GM23338 (cell line): ENCODE data around the gene ANXA6. TPM values are rescaled to one million over a fixed set of nuclear protein-coding genes. Genes with fewer than 3 reads are reported as not detected.

Source experiments
- ATAC-seq: fragments of 200-7000 bp; cut with Tn5 transposase; 3 replicates; pipeline ENCODE4 v1.9.1; 2020
- DNase-seq: peaks from one replicate; pipeline ENCODE4 v3.0.0-alpha.2; 2015; ENCODE audit warnings: low spot score
- H2AFZ ChIP-seq: fragments of 200-600 bp; sonication (generic); 2 replicates; pipeline ENCODE4 v1.8.0; 2016; ENCODE audit warnings: antibody characterized with exemption, mild to moderate bottlenecking, moderate library complexity
- H3F3A ChIP-seq: fragments of 200-600 bp; sonication (generic); replicated peaks from 2 replicates; pipeline ENCODE4 v1.8.0; 2017; ENCODE audit warnings: antibody characterized with exemption, mixed run types, low read depth
- H3K27ac ChIP-seq: fragments of 200-600 bp; sonication (generic); 2 replicates; pipeline ENCODE4 v1.6.1; 2016; ENCODE audit warnings: low read depth
- H3K27me3 ChIP-seq: fragments of 200-600 bp; sonication (generic); 2 replicates; pipeline ENCODE4 v1.8.0; 2016; ENCODE audit warnings: mild to moderate bottlenecking, mixed run types, moderate library complexity; ENCODE audit not compliant: insufficient read depth
- H3K36me3 ChIP-seq: fragments of 200-600 bp; sonication (generic); 2 replicates; pipeline ENCODE4 v1.8.0; 2016; ENCODE audit warnings: mild to moderate bottlenecking; ENCODE audit not compliant: insufficient read depth
- H3K4me1 ChIP-seq: fragments of 200-600 bp; sonication (generic); 2 replicates; pipeline ENCODE4 v1.8.0; 2016; ENCODE audit warnings: mild to moderate bottlenecking, moderate library complexity; ENCODE audit not compliant: insufficient read depth
- H3K4me2 ChIP-seq: fragments of 200-600 bp; sonication (generic); 2 replicates; pipeline ENCODE4 v1.7.1; 2017; ENCODE audit warnings: mixed run types
- H3K4me3 ChIP-seq: fragments of 200-600 bp; sonication (generic); 2 replicates; pipeline ENCODE4 v1.6.1; 2016; ENCODE audit warnings: mixed run types
- H3K79me2 ChIP-seq: fragments of 200-600 bp; sonication (generic); replicated peaks from 2 replicates; pipeline ENCODE4 v1.8.0; 2017; ENCODE audit warnings: mild to moderate bottlenecking; ENCODE audit not compliant: insufficient read depth
- H3K9me2 ChIP-seq: fragments of 200-600 bp; sonication (generic); 2 replicates; pipeline ENCODE4 v1.8.0; 2017; ENCODE audit not compliant: insufficient read depth
- H4K20me1 ChIP-seq: fragments of 200-600 bp; sonication (generic); replicated peaks from 2 replicates; pipeline ENCODE4 v1.8.0; 2017; ENCODE audit warnings: mild to moderate bottlenecking; ENCODE audit not compliant: insufficient read depth
- H3K27ac Mint-ChIP-seq: 2 replicates; pipeline ENCODE4 v1.8.0; 2020; ENCODE audit warnings: inconsistent platforms, mild to moderate bottlenecking, moderate library complexity, mixed read lengths
- H3K27me3 Mint-ChIP-seq: 3 replicates; pipeline ENCODE4 v1.8.0; 2022; ENCODE audit warnings: low read depth, mild to moderate bottlenecking, moderate library complexity, mixed read lengths, inconsistent platforms; ENCODE audit not compliant: insufficient read depth, poor library complexity
- H3K36me3 Mint-ChIP-seq: 3 replicates; pipeline ENCODE4 v1.8.0; 2021; ENCODE audit warnings: low read depth, mild to moderate bottlenecking, inconsistent platforms, moderate library complexity, mixed read lengths
- H3K4me1 Mint-ChIP-seq: 3 replicates; pipeline ENCODE4 v1.8.0; 2020; ENCODE audit warnings: mild to moderate bottlenecking, inconsistent platforms, mixed read lengths
- H3K4me3 Mint-ChIP-seq: 3 replicates; pipeline ENCODE4 v1.8.0; 2021; ENCODE audit warnings: moderate library complexity, mild to moderate bottlenecking, inconsistent platforms, mixed read lengths
- H3K9me3 Mint-ChIP-seq: 3 replicates; pipeline ENCODE4 v1.8.0; 2020; ENCODE audit warnings: moderate library complexity, mild to moderate bottlenecking, inconsistent platforms, mixed read lengths
- CREB1 ChIP-seq: fragments of 250-450 bp; sonication (Bioruptor Pico); IDR thresholded peaks from 2 replicates; pipeline ENCODE4 v1.5.0; 2020; ENCODE audit warnings: low read depth, mild to moderate bottlenecking, moderate library complexity
- ETS1 ChIP-seq: IDR thresholded peaks from 2 replicates; pipeline ENCODE4 v1.6.1; 2016; ENCODE audit warnings: antibody characterized with exemption
- EZH2 ChIP-seq: fragments of 200-600 bp; sonication (generic); IDR thresholded peaks from one replicate; pipeline ENCODE4 v1.8.0; 2017; ENCODE audit warnings: antibody characterized with exemption, mild to moderate bottlenecking, low read depth; ENCODE audit not compliant: unreplicated experiment
- EZH2phosphoT487 ChIP-seq: fragments of 200-600 bp; sonication (generic); IDR thresholded peaks from one replicate; pipeline ENCODE4 v1.8.1; 2018; ENCODE audit warnings: antibody characterized with exemption; ENCODE audit not compliant: unreplicated experiment
- NANOG ChIP-seq: IDR thresholded peaks from 2 replicates; pipeline ENCODE4 v1.6.1; 2016; ENCODE audit warnings: antibody characterized with exemption, borderline replicate concordance
- POLR2AphosphoS5 ChIP-seq: IDR thresholded peaks from 2 replicates; pipeline ENCODE4 v1.6.1; 2016; ENCODE audit warnings: antibody characterized with exemption, low read depth
- STAT1 ChIP-seq: IDR thresholded peaks from one replicate; pipeline ENCODE4 v1.6.1; 2016; ENCODE audit warnings: antibody characterized with exemption; ENCODE audit not compliant: unreplicated experiment
- ZNF114 ChIP-seq: fragments of 250-450 bp; sonication (Bioruptor Pico); IDR thresholded peaks from 2 replicates; pipeline ENCODE4 v1.5.0; 2020; ENCODE audit warnings: mild to moderate bottlenecking, moderate library complexity
- ZNF331 ChIP-seq: fragments of 250-450 bp; sonication (Bioruptor Pico); IDR thresholded peaks from 2 replicates; pipeline ENCODE4 v1.5.0; 2020; ENCODE audit warnings: low read depth, mild to moderate bottlenecking, moderate library complexity
- polyA plus RNA-seq: library from polyadenylated mRNA; unstranded; fragments of >200 nt; fragmentation: Nextera tagmentation; extraction: Ambion mirVana; gene quantifications from 2 replicates; pipeline ENCODE4 v1.2.1, GENCODE V29; 2016
- total RNA-seq: library from RNA; depleted of rRNA; stranded (reverse); fragments of >200 nt; shearing (Covaris generic); gene quantifications from 2 replicates; pipeline ENCODE4 v1.2.3, GENCODE V29; 2014
- TF ChIP-seq, protein P1 (sequence below), 2 experiments: fragments of 200-600 bp in 1 of 2; sonication (generic) in 1 of 2; conservative IDR thresholded peaks; 2 replicates each; pipeline versions ENCODE4 v1.5.1 to v1.6.1; 2016 to 2017; ENCODE audit warnings: antibody characterized with exemption in 2 of 2, low read depth in 2 of 2, mild to moderate bottlenecking in 2 of 2, moderate library complexity in 1 of 2
- TF ChIP-seq, protein P2 (sequence below): fragments of 250-450 bp; sonication (Bioruptor Pico); IDR thresholded peaks from 2 replicates; pipeline ENCODE4 v1.5.0; 2020; ENCODE audit warnings: mild to moderate bottlenecking, moderate library complexity

Gene ANXA6
- total and polyA plus RNA-seq, 2 experiments from 2014 or later: 26.5 to 110 TPM

GRCh38 chr5:151142933-151143332 lies 14.6 kb downstream of the ANXA6 start:
- Histone ChIP-seq H3K79me2 (0 out of 2 replicates have a peak, but pooled peaks cover 3% of the 10 kb centered on the region), H3F3A (no peaks in the 10 kb centered on the region), H3K36me3 (peaks cover under 1% of the 10 kb centered on the region), H3K4me1 (peaks cover 13% of the 10 kb centered on the region), H2AFZ (no peak overlapping the region), H3K4me3 (no peak overlapping the region), H3K27ac (no peak overlapping the region), H4K20me1 (peaks cover 3% of the 10 kb centered on the region; the same call in 1 of the 2 replicates), H3K27me3 (no peaks in the 10 kb centered on the region), H3K4me2 (no peak overlapping the region), H3K9me2 (no peaks in the 10 kb centered on the region)
- TF ChIP-seq ZNF331 (CRISPR knock-in tag) (no peak), EZH2 (no peak), STAT1 (no peak), ZNF114 (CRISPR knock-in tag) (no peak), POLR2AphosphoS5 (no peak), NANOG (no peak), CREB1 (no peak)
- TF ChIP-seq, protein P1, sequence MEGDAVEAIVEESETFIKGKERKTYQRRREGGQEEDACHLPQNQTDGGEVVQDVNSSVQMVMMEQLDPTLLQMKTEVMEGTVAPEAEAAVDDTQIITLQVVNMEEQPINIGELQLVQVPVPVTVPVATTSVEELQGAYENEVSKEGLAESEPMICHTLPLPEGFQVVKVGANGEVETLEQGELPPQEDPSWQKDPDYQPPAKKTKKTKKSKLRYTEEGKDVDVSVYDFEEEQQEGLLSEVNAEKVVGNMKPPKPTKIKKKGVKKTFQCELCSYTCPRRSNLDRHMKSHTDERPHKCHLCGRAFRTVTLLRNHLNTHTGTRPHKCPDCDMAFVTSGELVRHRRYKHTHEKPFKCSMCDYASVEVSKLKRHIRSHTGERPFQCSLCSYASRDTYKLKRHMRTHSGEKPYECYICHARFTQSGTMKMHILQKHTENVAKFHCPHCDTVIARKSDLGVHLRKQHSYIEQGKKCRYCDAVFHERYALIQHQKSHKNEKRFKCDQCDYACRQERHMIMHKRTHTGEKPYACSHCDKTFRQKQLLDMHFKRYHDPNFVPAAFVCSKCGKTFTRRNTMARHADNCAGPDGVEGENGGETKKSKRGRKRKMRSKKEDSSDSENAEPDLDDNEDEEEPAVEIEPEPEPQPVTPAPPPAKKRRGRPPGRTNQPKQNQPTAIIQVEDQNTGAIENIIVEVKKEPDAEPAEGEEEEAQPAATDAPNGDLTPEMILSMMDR (conservative IDR thresholded peaks at IDR 0.05; ENCODE audit: low read depth in 2 of 2): no peak
- H3K27ac Mint-ChIP-seq: no peak overlapping the region
- ATAC-seq: no peak
- no peaks in the 10 kb centered on the region for H3K9me3 Mint-ChIP-seq
- peaks cover 9% of the 10 kb centered on the region for H3K27me3 Mint-ChIP-seq
- H3K4me3 Mint-ChIP-seq: no peak overlapping the region
- peaks cover 9% of the 10 kb centered on the region for H3K36me3 Mint-ChIP-seq
- peaks cover 15% of the 10 kb centered on the region for H3K4me1 Mint-ChIP-seq
- DNase-seq: no peak

GRCh38 chr5:151141535-151141934 lies 16.0 kb downstream of the ANXA6 start:
- peaks cover 19% of the 10 kb centered on the region for H3K36me3 Mint-ChIP-seq
- ATAC-seq (peak; percentile 94), DNase-seq (peak; percentile 76)
- peaks cover 13% of the 10 kb centered on the region for H3K36me3 ChIP-seq
- H3K4me1 ChIP-seq: peaks cover 13% of the 10 kb centered on the region
- 0 out of 2 replicates have a peak overlapping the region, but pooled peaks have one; percentile 21 for H3K4me2 ChIP-seq
- H2AFZ ChIP-seq: no peak overlapping the region
- no peaks in the 10 kb centered on the region for H3F3A ChIP-seq
- H3K4me3 Mint-ChIP-seq: peak overlapping the region; percentile 38; the same call in 2 of the 3 replicates
- H3K4me1 Mint-ChIP-seq: peaks cover 15% of the 10 kb centered on the region
- H3K27me3 ChIP-seq: no peaks in the 10 kb centered on the region
- H3K27me3 Mint-ChIP-seq: peaks cover 9% of the 10 kb centered on the region
- H3K27ac ChIP-seq: peak overlapping the region; percentile 78; the same call in 1 of the 2 replicates
- H3K9me3 Mint-ChIP-seq: no peaks in the 10 kb centered on the region
- 0 out of 2 replicates have a peak overlapping the region, but pooled peaks have one; percentile 5 for H3K4me3 ChIP-seq
- no peaks in the 10 kb centered on the region for H3K9me2 ChIP-seq
- H3K79me2 ChIP-seq: 0 out of 2 replicates have a peak, but pooled peaks cover 3% of the 10 kb centered on the region
- peak overlapping the region; percentile 80 for H3K27ac Mint-ChIP-seq
- H4K20me1 ChIP-seq: peaks cover 6% of the 10 kb centered on the region; the same call in 1 of the 2 replicates
- TF ChIP-seq CREB1: no peak
- no peak for TF ChIP-seq ZNF114 (CRISPR knock-in tag)
- TF ChIP-seq, protein P2, sequence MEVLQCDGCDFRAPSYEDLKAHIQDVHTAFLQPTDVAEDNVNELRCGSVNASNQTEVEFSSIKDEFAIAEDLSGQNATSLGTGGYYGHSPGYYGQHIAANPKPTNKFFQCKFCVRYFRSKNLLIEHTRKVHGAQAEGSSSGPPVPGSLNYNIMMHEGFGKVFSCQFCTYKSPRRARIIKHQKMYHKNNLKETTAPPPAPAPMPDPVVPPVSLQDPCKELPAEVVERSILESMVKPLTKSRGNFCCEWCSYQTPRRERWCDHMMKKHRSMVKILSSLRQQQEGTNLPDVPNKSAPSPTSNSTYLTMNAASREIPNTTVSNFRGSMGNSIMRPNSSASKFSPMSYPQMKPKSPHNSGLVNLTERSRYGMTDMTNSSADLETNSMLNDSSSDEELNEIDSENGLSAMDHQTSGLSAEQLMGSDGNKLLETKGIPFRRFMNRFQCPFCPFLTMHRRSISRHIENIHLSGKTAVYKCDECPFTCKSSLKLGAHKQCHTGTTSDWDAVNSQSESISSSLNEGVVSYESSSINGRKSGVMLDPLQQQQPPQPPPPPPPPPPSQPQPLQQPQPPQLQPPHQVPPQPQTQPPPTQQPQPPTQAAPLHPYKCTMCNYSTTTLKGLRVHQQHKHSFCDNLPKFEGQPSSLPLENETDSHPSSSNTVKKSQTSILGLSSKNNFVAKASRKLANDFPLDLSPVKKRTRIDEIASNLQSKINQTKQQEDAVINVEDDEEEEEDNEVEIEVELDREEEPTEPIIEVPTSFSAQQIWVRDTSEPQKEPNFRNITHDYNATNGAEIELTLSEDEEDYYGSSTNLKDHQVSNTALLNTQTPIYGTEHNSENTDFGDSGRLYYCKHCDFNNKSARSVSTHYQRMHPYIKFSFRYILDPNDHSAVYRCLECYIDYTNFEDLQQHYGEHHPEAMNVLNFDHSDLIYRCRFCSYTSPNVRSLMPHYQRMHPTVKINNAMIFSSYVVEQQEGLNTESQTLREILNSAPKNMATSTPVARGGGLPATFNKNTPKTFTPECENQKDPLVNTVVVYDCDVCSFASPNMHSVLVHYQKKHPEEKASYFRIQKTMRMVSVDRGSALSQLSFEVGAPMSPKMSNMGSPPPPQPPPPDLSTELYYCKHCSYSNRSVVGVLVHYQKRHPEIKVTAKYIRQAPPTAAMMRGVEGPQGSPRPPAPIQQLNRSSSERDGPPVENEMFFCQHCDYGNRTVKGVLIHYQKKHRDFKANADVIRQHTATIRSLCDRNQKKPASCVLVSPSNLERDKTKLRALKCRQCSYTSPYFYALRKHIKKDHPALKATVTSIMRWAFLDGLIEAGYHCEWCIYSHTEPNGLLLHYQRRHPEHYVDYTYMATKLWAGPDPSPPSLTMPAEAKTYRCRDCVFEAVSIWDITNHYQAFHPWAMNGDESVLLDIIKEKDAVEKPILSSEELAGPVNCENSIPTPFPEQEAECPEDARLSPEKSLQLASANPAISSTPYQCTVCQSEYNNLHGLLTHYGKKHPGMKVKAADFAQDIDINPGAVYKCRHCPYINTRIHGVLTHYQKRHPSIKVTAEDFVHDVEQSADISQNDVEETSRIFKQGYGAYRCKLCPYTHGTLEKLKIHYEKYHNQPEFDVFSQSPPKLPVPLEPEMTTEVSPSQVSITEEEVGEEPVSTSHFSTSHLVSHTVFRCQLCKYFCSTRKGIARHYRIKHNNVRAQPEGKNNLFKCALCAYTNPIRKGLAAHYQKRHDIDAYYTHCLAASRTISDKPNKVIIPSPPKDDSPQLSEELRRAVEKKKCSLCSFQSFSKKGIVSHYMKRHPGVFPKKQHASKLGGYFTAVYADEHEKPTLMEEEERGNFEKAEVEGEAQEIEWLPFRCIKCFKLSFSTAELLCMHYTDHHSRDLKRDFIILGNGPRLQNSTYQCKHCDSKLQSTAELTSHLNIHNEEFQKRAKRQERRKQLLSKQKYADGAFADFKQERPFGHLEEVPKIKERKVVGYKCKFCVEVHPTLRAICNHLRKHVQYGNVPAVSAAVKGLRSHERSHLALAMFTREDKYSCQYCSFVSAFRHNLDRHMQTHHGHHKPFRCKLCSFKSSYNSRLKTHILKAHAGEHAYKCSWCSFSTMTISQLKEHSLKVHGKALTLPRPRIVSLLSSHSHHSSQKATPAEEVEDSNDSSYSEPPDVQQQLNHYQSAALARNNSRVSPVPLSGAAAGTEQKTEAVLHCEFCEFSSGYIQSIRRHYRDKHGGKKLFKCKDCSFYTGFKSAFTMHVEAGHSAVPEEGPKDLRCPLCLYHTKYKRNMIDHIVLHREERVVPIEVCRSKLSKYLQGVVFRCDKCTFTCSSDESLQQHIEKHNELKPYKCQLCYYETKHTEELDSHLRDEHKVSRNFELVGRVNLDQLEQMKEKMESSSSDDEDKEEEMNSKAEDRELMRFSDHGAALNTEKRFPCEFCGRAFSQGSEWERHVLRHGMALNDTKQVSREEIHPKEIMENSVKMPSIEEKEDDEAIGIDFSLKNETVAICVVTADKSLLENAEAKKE (CRISPR knock-in tag): no peak
- no peak for TF ChIP-seq STAT1
- TF ChIP-seq ETS1: no peak
- TF ChIP-seq POLR2AphosphoS5: no peak
- TF ChIP-seq EZH2phosphoT487: no peak
- TF ChIP-seq NANOG: no peak
